NCI-H2196 treated with DMSO at 0.1 percent for 48 hours (cell line): ENCODE results near the gene DNAH8.

Source experiments
- DNase-seq: peaks from one replicate; lab custom pipeline; 2025; ENCODE audit not compliant: unreplicated experiment; lab: John Stamatoyannopoulos, UW

Gene DNAH8

GRCh38 chr6:39007575-39007974, 292.5 kb downstream of the DNAH8 start:
- no peak for DNase-seq

DNA sequence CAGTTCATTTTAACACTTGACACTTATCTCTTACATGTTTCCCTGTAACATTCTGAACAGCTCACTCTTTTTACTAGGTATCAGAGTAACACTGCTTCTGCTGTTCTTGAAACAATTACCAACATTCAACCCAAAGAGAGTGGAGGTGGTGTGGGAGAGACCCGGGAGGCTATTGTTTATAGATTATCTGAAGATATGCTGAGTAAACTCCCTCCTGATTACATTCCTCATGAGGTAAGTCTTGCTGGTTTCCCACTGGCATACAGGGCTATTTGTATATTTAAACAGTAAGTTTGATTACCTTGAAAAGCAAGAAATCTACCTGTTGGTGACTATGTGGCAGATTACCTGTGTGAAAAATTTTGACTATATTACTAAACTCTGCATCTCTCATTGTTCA, 293.6 kb downstream of the DNAH8 start:
- no peak for DNase-seq

DNA sequence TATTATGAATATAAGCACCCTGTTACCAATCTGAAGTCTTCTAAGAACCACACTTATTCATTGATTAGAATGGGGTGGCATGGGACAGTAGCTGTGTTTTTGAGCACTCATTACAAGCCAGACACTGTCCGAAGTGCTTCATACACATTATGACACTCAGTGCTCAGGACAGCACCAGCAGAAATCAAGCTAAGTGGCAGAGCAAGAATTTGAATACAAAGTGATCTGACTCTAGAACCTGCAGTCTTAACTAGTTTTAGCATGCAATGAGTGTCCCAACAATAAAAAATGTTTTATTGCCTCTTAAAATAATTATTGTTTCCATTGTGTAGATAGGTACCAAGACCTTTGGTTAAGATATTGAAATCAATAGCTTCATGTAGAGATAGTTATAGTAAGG, 294.4 kb downstream of the DNAH8 start:
- DNase-seq, result no peak

DNA sequence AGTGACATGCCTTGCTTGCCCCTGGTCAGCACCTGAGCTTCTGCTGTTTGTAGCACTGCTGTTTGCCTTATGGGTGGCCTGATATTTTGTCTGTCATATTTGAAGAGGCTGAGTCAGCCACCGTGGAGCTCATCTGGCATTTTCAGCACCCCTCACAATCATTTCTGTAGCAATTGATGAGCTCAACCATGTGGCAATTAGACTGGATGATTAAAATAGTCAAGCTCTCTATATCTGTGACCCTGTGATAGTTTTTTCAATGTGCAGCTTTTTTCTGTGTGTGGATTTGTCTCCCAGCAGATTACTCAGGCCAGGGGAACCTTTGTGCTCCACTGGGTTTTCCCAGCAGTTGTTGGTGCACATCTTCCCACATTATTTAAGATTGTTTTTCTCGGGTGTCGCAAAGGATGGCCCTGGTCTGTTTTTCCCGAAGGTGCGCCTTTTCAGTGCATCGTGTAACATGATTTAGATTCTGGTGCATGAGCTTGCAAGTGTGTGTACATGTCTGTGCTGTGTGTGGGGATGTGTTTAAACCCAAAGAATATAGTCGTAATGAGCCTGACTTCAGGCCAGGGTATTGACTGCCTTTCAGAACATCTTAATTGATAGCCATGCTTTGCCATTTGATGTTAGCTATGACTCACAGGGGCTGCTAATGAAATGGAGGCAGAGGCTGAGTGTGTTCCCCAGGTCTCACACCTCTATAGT, 301.9 kb downstream of the DNAH8 start:
- no peak for DNase-seq

DNA sequence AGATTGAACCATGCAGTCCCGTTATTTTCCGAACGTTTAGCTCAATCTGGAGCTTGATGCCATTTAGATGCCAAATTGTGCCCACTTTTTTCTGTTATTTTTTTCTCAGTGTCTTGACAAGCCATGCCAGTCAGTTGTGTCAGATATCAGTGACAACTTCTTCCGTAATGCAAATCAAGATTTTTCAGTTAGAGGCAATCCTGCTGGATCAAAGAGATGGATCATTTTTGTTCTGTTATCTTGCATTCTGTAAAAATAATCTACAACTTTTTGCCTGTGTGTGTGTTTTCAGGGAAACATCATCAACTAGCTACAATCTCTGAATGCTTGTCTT, 302.4 kb downstream of the DNAH8 start:
- DNase-seq, result no peak

DNA sequence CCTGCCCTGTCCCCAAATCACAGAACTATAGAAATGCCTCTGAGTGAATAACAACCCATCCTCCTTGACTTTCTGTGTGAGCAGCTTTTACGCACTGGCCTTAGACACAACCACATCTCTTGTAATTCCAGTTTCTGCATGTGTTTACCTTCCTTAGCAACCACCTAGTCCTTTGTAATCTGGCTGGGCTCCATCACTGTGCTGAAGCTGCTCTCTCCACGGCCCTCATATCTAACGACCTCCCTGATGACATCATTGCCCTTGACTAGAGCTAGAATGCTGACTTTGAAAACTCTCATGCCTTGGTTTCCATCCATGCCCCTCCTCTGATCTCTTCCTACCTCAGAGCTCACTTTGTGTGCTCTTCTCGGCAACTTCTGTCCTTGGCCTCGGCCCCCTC, 303.0 kb downstream of the DNAH8 start:
- peak; percentile 86 for DNase-seq

GRCh38 chr6:39020136-39020535, 305.0 kb downstream of the DNAH8 start:
- DNase-seq, result no peak

DNA sequence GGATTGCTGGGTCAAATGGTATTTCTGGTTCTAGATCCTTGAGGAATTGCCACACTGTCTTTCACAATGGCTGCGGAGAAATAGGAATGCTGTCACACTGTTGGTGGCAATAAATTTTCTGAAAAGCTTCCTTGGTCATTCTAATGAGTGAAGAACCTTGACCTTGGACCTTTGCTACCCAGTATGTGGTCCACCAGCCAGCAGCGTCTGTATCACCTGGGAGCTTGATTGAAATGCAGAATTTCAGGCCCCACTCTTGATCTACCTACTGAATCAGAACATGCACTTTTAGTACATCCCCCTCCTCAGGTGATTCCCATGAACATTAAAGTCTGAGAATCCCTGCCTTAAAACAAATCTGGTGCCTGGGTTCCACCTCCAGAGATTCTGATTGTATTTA, 305.9 kb downstream of the DNAH8 start:
- no peak for DNase-seq

GRCh38 chr6:39021779-39022178, 306.7 kb downstream of the DNAH8 start:
- DNase-seq, result no peak

DNA sequence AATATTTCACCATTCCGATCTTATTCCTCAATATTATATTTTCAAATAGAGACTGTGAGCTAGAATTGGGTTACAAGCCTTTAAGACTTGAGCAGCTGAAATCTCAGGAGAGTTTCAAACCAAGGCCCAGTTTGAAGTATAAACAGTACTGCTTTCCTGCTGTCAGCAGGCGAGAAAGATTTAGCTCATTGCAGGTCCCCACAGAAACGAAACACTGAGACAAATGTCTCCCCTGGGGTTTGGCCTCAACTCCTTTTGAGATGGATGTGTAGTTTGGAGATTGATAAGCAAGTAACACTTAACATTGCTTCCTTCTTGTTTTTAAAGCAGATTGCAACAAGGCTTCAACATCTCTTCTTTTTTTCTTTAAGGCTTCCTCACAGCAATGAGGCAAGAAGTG, 311.1 kb downstream of the DNAH8 start:
- DNase-seq, result no peak

- DNase-seq, result no peak
Measured at GRCh38 chr6:39029156-39030011, 314.3 kb downstream of the DNAH8 start.

GRCh38 chr6:39035681-39036080, 320.6 kb downstream of the DNAH8 start:
- no peak for DNase-seq

GRCh38 chr6:39037082-39037508, 322.0 kb downstream of the DNAH8 start:
- DNase-seq, result no peak

- DNase-seq, result no peak
Measured at GRCh38 chr6:39037707-39038106, 322.6 kb downstream of the DNAH8 start.

DNA sequence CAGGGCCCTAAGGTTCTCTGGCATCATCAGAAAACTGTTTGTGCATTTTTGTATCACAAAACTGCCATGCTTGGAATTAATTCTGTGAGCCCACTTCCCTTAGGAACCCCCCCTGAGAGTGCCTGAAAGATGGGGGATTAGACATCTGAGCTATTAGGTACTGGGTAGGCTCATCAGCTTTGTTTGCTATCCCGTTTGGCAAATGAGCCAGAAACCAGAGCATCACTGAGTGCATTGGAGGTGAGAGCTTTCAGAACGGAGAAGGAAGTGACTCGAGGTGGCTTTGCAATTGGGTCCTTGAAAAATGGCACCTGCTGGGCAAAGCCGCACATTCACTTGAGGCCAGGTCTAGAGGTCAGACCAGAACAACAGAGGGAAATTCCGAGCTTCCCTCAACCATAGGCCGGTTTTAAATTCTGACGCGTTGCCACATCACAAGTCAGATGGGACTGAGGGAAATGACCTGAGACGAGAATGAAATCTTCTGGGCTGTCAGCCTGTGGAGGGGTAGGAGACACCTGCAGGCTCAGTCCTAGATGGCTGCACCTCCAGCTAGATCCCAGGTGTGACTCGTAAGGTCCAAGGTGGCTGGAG, 325.1 kb downstream of the DNAH8 start:
- peak; percentile 78 for DNase-seq

DNA sequence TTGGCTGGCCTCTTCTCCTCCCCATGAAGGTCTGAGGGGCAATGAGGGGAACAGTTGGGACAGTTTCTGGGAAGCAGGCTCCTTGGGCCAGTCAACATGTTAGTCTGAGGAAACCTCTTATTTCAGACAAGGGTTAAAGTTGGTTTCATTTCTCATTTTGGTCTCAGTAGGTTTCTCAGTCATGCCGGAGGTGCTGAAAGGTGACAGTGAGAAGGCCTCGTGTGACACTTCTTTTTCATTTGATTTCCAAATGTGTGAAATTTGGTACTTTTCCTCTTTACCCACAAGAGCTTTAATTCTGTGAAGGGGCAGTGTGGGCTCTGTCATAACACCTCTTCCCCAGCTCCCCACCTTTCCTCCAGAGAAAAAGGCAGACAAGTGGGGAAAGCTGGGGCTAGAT, 326.0 kb downstream of the DNAH8 start:
- no peak for DNase-seq

- DNase-seq, result no peak
Measured at GRCh38 chr6:39043776-39044175, 328.7 kb downstream of the DNAH8 start.

DNA sequence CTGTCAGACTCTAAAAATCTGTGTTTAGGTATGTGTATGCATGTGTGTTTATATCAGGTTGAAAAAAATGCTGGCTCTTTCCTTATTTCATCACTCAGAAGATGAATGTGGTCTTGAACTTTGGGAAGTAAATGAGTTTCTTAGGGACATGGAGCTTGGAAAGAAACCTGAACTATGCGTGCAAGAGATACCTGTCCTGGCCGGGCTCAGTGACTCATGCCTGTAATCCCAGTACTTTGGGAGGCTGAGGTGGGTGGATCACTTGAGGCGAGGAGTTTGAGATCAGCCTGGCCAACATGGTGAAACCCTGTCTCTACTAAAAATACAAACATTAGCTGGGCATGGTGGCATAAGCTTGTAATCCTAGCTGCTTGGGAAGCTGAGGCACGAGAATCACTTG, 329.1 kb downstream of the DNAH8 start:
- DNase-seq, result no peak

- no peak for DNase-seq
Measured at GRCh38 chr6:39047434-39048327, 332.6 kb downstream of the DNAH8 start.

GRCh38 chr6:39048481-39049399, 333.6 kb downstream of the DNAH8 start, which contains the start of gene GLP1R:
GLP1R (plus strand) TSS chr6:39048781; CDS start chr6:39048841, 60 bp downstream.
- DNase-seq, result no peak
